Ramos (cell line): Measurements from ENCODE around the gene APOBEC3A.
"Not testable (repeated sequence)": the region's sequence is repeated elsewhere in the genome, so short reads cannot be mapped to it uniquely, and the experiment has no call there.

Source experiments
- in situ Hi-C: fragments of 300-500 bp; cut with MboI; formaldehyde crosslinking; loops from one replicate; pipeline ENCODE4 v1.14.3; 2022; ENCODE audit warnings: low sequenced_read_pairs; ENCODE audit not compliant: unreplicated experiment

APOBEC3A gene

DNA sequence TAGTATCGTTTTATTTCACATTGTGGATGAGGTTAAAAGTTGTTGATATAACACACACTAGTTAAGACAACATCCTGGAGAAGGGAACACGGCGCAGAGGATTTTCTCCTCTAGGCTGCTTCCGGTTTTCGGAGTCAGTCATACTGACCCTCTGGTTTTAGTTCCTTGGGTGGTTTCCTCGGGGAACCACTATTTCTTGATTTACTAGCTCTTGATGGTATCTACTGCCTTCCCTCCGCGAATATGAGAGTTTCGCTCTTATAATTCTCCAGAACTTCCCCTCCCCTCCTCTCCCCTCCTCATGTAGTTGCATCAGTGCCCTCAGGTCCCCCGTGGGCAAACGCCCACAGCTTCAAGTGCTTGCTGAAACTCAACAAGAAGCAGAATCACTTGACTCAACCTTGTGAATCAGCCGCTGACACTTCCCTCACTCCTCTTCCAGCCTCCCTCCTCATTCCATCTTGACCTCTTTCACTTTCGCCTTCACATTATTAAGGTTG is 15.9 kb upstream of the APOBEC3A start:
- in situ Hi-C loops, result no loop called here

DNA sequence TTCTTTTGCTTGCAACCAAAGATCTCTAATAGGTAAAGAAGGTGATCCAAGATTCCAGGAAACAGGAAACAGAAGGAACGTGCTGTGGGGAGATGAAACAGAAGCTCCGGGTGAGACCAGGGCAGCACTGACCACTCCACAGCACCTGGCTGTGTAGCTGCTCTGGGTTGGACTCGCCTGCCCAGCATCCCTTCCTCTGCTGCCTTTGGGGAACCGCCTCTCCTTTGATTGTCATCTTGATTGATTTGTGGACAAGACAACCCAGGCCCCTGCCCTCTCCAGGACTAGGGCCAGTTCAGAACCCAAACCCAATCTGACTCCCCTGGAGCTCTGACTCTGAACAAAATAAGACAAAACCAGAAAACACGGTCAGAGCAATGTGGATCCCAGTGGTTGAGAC is 14.7 kb upstream of the APOBEC3A start:
- in situ Hi-C loops, result no loop called here

DNA sequence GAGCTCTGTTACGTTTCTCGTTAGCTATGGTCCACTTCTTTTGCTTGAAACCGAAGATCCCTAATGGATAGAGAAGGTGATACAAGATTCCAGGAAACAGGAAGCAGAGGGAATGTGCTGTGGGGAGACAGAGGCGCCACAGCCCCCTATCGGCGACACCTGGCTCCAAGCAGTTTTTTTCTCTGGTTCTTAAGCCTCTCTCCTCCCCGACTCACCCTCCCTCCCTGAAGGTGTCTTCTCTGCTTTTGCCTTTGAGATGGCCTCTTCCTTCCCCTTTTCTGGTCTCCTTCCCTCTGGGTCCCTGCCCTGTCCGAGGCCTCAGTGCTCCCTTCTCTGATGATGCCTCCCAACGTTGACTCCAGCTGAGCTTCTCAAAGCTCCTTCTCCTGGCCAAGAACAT is 14.2 kb upstream of the APOBEC3A start:
- in situ Hi-C loops, result no loop called here

DNA sequence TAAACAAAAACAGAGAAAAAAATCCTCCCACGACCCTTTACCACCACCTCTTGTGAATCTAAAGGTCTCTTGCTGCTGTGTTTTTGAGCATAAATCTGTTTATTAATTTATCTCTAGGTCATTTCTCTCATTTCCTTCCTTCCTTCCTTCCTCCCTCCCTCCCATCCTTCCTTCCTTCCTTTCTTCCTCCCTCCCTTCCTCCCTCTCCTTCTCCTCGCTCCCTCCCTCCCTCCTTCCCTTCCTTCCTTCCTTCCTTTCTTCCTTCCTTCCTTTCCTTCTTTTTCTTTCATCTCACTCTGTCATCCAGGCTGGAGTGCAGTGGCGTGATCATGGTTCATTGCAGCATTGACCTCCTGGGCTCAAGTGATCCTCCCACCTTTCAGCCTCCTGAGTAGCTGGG is 13.5 kb upstream of the APOBEC3A start:
- in situ Hi-C loops, result no loop called here

DNA sequence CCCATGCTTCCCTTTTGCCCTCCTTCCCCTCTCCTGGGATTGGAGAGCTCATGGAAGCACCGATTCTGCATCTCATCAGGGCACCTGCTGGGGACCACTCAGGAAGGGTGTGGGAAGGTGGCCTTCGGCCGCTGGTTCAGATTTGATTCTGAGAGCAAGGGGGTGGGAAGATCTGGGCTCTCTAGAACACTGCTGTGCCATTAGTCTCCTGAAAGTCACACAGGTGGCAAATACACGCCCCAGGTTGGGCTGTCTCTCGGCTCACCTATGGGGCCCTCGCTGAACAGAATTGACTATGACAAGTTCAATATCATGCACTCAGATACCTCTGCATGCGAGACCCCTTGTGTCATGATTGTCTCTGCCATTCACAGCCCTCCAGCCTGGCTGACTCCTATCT is 12.8 kb upstream of the APOBEC3A start:
- in situ Hi-C loops, result no loop called here

DNA sequence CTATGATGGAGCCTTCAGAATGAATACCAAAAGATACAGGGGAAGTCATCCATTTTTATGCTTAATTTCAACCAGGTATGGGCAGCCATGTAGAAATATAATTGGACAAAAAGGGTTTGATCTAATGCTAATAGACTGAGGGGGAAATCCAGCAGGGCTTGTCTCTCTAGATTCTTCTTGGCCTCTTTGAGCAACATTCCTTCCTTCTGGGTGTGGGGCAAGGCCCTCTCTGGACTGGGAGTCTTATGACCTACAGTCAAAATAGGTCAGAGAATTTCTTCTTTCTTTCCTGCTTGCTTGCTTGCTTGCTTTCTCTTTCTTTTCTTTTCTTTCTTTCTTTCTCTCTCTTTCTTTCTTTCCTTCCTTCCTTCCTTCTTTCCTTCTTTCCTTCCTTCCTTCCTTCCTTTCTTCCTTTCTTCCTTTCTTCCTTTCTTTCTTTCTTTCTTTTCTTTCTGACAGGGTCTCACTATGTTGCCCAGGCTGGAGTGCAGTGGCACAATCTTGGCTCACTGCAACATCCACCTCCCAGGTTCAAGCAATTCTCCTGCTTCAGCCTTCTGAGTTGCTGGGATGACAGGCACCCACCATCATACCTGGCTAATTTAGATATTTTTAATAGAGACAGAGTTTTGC is 11.6 kb upstream of the APOBEC3A start:
- in situ Hi-C loops, result not testable (repeated sequence)

DNA sequence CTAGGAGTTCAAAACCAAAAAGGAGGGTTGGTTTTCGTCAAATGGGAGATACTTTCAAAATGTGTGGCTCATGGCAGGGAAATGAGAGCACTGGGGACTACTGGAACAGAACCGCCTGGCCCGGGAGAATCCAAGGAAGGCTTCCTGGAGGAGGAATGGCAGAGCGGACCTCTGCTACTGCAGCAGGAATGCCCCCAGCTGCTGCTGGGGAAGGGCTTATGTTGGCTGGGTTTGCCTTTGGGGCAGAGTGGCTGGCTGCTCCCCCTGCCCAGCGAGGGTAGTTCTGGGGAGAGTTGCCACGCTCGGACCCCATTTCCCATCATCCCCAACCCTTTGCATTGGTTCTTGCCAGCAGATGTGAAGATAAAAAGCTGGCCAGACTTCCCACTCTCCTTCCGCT is 10.6 kb upstream of the APOBEC3A start:
- in situ Hi-C loops, result no loop called here

DNA sequence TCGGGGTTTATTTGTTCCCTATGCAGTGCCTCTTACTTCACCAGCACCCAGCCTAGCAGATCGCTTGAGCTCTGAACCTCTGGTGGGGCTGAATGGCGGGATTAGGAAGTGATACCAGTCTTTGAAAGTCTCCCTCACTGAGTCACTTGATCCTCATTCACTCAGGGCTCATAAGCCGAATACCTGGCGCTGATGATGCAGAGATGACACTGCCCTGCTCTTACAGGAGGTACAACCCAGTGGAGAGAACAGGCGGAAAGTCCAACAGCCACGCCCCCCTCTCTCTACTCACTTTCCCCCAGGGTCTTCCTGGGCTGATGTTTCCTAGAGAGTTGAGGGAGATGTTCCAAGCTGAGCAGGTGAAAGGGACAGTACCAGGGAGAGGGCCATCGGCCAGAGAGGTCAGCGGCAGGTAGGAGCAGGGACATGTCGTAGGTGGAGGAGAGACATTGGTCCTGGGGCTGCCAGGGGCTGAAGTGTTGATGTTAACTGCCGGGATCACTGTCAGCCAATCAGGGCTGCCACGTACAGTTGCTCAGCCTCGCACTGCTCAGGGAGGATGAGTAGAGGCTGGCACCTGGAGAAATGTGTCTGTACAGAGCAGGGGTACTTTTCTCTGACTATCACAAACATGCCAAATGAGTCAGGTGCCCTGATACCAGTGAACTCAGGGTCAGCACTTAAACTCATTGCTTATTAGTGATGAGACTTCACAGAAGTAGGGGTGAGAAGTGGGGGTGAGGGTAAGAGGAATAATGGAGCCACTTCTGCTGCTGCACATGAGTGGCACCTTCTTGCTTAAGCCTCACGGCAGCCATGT is 9.9 kb upstream of the APOBEC3A start:
- in situ Hi-C loops, result no loop called here

DNA sequence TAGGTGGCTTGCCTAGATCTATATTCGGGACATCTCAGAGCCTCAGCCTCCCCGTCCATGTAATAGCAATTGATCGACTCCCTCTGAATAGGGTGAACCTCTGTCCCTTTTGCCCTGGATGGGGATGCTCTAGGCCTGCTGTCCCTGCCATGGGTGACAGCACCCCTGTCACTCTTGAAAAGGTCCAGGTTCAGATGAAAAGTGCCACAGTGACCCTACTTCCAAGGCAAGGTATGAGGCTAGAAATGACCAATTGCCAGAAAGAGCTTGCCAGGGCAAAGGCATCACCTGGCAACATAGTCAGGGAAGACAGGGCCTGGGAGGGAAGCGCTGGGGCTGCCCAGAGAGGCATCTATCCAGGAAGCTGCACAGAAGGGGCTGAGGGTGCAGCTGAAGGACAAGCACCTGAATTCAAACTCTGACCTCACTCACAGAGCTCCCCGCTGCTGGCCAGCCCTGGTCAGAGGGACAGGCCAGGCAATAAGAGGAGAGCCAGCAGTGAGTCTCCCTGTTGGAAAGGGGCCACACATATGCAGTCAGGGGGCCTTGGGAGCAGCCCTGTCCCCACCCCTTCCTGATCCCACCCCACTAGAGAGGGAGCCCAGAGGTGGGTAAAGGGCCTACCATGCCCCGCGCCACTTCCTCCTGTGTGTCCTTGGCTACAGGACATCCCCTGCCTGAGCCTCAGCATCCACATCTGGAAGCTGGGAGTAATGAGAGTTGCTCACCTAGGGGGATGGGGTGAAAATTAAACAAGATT is 9.0 kb upstream of the APOBEC3A start:
- in situ Hi-C loops, result no loop called here

DNA sequence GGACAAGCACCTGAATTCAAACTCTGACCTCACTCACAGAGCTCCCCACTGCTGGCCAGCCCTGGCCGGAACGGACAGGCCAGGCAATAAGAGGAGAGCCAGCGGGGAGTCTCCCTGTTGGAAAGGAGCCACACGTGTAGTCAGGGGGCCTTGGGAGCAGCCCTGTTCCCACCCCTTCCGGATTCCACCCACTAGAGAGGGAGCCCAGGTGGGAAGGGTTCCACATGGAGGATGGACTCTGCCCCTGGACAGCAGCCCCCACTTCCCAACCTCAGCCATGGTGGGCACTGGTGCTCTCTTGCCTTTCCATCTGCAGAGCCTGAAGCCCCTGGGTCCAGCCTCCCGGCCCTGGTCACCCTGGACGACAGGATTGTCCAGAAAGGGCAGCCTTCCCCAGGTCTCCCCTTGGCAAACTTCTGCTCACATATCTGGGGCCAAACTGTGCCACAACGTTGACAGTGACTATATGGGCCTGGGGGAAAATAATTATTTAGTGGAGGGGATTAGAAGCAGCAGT is 7.5 kb upstream of the APOBEC3A start:
- in situ Hi-C loops, result no loop called here

DNA sequence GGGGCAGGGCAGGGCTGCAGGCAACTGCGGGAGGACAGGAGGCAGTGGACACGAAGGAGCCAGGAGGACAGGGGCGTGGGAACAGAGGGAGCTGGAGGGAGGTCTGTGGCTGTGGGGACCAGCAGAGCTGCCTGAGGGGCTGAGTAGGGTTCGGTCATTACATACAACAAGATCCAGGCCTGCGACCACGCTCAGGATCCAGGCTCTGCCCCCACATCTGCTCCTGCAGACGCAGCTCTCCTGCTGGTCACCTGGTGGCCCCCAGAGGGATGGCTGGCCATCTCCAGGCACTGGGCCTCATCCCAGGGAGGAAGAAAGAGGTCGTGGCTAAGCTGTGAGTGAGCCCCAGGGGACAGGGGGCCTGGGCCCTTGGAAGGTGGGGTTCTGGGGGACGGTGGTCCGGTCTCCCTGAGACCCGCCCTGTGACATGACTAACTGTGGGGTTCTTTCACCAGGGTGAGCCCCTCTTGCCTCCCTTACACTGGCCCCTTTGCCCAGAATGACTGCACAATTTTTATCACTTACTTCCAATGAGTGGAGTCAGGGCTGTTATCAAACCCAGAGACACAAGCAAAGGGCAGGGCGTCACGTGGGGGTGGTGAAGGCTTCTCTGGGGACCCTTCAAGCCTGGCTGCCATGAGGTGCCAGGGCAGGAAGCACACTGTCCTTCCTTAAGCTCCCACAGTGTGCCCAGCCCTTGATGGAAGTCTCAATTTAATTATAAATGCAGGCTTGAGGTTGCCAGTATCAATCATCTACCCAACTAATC is 6.7 kb upstream of the APOBEC3A start:
- in situ Hi-C loops, result no loop called here

DNA sequence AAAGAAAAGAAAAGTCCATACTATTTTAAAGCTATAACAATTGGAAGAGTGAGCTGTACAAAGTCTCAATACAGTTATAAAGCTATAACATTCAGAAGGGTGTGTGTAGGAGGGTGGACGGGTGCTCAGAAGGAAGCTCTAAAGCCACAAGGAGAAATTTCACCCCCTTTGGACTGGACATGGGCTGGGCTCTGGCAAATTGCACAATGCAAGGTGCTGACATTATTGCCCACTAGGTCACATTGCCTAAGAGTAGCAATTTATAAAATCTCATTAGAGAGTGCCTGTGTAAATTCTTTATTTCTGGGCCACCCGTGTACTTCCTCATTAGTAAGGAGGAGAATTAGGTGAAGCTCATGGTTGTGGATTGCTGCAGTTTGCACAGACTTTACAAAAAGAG is 5.7 kb upstream of the APOBEC3A start:
- in situ Hi-C loops, result no loop called here

DNA sequence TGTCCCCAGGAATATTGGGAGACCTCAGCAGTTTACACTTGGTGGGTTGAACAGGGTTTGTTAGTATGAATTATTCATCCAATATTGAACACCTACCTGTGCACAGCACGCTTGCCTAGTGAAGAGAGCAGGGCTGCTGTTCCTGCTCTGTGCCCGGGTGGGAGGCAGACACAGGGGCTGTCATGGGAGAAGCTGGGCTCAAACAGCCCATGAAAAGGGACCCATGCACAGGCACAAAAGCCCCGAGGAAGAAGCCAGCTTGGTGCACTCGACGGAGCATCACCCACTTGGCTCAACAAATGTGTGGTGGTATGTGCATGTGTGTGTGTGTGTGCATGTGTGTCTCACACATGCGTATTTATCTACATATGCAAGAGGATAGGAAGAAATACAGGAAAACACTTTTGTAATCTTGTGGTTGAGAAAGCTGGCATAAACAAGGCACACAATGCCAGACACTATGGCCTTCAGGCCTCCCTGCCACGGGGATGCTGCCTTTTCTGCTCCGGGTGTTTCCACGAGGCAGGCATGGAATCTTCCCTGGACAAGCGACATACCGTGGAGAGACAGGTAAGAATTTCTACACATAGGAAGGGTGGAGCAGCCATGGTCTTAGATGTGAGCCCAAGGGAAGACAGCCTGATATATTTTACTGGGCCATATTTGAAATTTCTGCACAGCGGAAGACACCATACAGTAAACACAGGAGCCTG is 5.0 kb upstream of the APOBEC3A start:
- in situ Hi-C loops, result no loop called here

DNA sequence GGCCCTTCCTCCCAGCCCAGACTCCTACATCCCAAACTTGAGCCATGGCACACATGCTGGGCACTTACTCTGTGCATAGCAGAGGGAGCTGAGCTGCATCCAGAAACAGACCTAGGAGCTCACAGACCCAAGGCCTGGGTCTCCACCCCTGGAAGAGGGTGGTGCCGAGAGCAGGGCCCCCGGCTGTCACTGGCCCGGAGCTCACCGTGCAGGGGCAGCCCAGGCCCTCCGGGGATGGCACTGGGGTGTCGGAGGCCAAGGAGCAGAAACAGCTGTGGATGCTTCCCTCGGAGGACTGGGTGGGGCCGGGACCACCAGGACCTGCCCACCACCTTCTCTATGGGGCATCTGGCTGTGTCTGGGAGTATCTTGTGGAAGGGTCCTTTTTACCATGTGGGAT is 4.3 kb upstream of the APOBEC3A start:
- in situ Hi-C loops, result no loop called here

DNA sequence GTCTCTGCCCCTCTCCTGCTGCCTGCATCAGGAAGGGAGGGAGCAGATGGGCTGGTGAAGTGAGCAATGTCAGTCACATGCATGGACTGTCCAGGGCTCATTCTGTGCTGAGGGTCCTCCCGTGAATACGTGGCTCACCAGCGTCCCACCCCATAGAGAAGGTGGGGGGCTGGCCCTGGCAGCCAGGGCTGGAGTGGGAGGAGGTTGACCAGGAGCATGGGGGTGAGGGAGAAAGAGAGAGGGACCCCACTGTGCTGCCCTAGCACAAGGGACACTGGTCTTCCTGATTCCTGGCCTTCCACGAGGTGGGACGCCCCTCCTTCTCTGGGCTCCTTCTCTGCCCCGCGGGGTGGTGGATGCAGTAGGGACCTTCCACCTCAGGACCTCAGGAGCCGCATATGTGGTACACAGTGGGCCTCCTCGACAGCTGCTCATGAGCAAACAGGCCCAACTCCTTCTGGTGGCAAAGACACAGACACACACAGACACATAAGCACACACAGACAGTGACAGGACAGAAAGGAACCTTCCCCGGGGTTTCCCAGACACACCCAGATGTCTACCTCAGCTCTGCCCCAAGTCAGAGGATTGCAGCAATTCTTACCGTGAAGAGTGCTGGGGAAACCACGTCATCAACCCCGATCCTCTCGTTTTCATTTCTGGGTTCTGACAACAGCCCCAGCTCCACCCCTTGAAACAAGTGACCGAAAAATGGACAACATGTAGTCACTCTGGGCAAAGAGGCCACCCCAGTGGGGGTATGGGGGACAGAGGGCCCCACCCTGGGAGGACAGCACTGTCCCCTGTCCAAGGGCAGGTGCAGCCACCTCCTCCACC is 3.6 kb upstream of the APOBEC3A start:
- in situ Hi-C loops, result no loop called here

DNA sequence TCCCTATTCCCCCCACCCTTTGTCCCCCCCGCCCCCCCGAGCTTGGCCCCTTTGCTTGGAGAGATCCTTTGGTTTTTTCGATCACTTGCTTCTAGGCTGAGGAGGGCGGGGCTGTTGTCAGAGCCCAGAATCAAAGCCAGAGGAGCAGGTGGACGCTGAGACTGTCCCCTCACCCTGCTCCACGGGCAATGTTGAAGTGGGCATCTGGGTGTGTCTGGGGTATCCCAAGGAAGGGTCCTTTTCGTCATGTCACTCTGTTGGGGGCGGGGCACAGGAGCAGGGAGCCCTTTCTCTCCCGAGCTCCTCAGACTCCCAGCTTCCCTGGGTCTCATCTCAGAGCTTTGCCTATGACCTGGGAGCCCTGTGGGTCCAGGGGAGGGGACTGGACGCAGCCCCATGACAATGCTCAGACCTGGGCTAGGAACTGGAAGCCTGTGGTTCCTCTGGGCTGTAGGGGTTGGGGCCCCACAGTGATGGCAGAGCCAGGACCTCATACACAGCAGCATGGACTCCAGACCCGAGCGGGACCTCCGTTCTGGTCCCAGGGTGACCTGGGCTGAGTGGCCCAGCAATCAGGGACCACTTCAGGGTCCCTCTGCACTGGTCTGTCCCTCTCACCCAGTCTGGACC is 2.9 kb upstream of the APOBEC3A start:
- in situ Hi-C loops, result no loop called here

DNA sequence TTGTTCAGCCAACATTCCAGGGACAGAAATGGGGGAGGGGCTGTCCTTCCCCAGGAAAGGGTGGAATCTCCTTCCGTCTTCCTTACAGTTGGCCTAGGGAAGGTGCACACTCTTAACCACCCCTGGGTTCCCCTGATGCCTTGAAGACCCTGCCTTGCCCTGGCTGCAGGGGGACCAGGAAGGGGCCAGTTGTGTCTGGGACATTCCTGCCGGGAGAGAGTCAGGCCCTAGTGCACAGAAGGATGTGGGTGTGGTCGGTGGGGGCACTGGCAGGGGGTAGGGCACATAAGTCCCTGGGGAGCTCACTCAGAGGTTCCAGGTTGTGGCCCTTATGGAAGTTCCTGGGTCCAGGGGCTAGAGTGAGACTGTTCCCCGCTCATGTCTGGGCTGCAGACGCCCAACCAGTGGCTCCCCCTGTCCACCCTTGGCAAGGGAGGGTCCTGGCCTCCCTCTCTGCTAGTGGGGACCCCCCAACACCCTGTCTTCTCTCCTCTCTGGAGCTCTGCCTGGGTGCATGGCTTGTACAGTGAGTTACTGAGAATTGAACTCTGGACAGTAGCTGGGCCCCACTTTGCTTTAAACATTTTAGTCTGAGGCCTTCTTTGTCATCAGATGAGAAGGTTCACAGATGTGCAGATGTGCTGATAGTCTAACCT is 2.0 kb upstream of the APOBEC3A start:
- in situ Hi-C loops, result no loop called here

DNA sequence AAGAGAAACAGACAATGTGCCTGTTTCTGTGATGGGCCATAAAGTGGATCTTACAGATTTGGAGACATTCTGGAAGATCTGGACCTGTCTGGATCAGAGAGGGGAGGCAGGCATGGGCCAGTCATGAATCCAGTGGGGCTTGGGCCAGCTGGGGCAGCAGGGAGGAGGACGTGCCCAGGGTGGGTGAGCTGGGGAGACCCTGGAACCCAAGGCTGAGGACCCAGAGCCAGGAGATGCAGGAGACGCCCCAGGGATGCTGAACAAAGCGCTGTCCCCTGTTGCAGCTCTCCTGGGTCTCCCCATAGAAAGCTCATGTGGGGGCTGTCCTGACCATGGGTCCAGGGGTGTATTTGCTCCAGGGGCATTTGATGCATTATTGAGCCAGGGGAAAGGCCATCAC is 1.5 kb upstream of the APOBEC3A start:
- in situ Hi-C loops, result no loop called here
